HFFc6 (cell line): Measurements from ENCODE around the gene GMPPA. TPM values are rescaled to one million over a fixed set of nuclear protein-coding genes. Genes with fewer than 3 reads are reported as not detected.

Experiments
- DNase-seq: peaks from one replicate; pipeline ENCODE4 v3.0.0-alpha.2; 2018
- H3K27ac Mint-ChIP-seq: 2 replicates; pipeline ENCODE4 v1.8.0; 2020; ENCODE audit warnings: mild to moderate bottlenecking, mixed read lengths
- H3K27me3 Mint-ChIP-seq: 2 replicates; pipeline ENCODE4 v1.8.0; 2021; ENCODE audit warnings: mild to moderate bottlenecking, moderate library complexity, mixed read lengths; ENCODE audit not compliant: insufficient read depth
- H3K36me3 Mint-ChIP-seq: 2 replicates; pipeline ENCODE4 v1.8.0; 2021; ENCODE audit warnings: low read depth, mixed read lengths
- H3K4me1 Mint-ChIP-seq: 2 replicates; pipeline ENCODE4 v1.8.0; 2020; ENCODE audit warnings: low read depth, mixed read lengths
- H3K4me3 Mint-ChIP-seq: 2 replicates; pipeline ENCODE4 v1.8.0; 2020; ENCODE audit warnings: mild to moderate bottlenecking, moderate library complexity, mixed read lengths
- H3K9me3 Mint-ChIP-seq: 2 replicates; pipeline ENCODE4 v1.8.0; 2020; ENCODE audit warnings: mild to moderate bottlenecking, mixed read lengths
- CTCF ChIP-seq: fragments of 200-600 bp; sonication (generic); IDR thresholded peaks from 2 replicates; pipeline ENCODE4 v1.5.0; 2021; ENCODE audit warnings: antibody characterized with exemption, mild to moderate bottlenecking
- total RNA-seq, 6 experiments: library from RNA; stranded (reverse); fragmentation: NEBNext Ultra II Directional; extraction: Animal tissue kit (Norgen Biotek cat#: 25700); gene quantifications; 2 replicates in 1 of 6; 3 replicates in 5 of 6; pipeline ENCODE4 v1.2.3, GENCODE V29; 2021

GMPPA gene
- total RNA-seq, 6 experiments from 2014 or later = 68.9 to 85.3 (median 74.1) TPM

- H3K4me1 Mint-ChIP-seq = peaks cover 48% of the 10 kb centered on the region
- peak; percentile 52 for DNase-seq
- peaks cover 21% of the 10 kb centered on the region for H3K36me3 Mint-ChIP-seq
- no peaks in the 10 kb centered on the region for H3K9me3 Mint-ChIP-seq
- H3K27ac Mint-ChIP-seq = peak overlapping the region; percentile 88
- H3K4me3 Mint-ChIP-seq = peak overlapping the region; percentile 78
- peaks cover 11% of the 10 kb centered on the region for H3K27me3 Mint-ChIP-seq
- no peak for TF ChIP-seq CTCF
These were observed 38.2 kb upstream of the GMPPA start for GRCh38 chr2:219460424-219460926.

- Mint-ChIP-seq H3K27ac (peak overlapping the region; percentile 48; the same call in 1 of the 2 replicates), H3K36me3 (peaks cover 15% of the 10 kb centered on the region), H3K27me3 (peaks cover 11% of the 10 kb centered on the region), H3K4me3 (no peak overlapping the region; the same call in 1 of the 2 replicates), H3K4me1 (peaks cover 42% of the 10 kb centered on the region), H3K9me3 (no peaks in the 10 kb centered on the region)
- peak; percentile 8 for DNase-seq
- TF ChIP-seq CTCF = no peak
These were observed 37.6 kb upstream of the GMPPA start for GRCh38 chr2:219461047-219461514.

- peaks cover 11% of the 10 kb centered on the region for H3K27me3 Mint-ChIP-seq
- no peak overlapping the region; the same call in 1 of the 2 replicates for H3K27ac Mint-ChIP-seq
- DNase-seq = no peak
- no peak overlapping the region for H3K4me3 Mint-ChIP-seq
- TF ChIP-seq CTCF = no peak
- H3K9me3 Mint-ChIP-seq = no peaks in the 10 kb centered on the region
- peaks cover 42% of the 10 kb centered on the region for H3K4me1 Mint-ChIP-seq
- peaks cover 11% of the 10 kb centered on the region; the same call in 1 of the 2 replicates for H3K36me3 Mint-ChIP-seq
These were observed 37.0 kb upstream of the GMPPA start for GRCh38 chr2:219461669-219462068.

- Mint-ChIP-seq H3K27ac (no peak overlapping the region), H3K9me3 (no peaks in the 10 kb centered on the region), H3K4me3 (no peak overlapping the region), H3K36me3 (peaks cover 11% of the 10 kb centered on the region; the same call in 1 of the 2 replicates), H3K4me1 (peaks cover 37% of the 10 kb centered on the region), H3K27me3 (peaks cover 11% of the 10 kb centered on the region)
- no peak for DNase-seq
- no peak for TF ChIP-seq CTCF
These were observed 36.3 kb upstream of the GMPPA start for GRCh38 chr2:219462349-219462748.

- peaks cover 30% of the 10 kb centered on the region for H3K4me1 Mint-ChIP-seq
- no peaks in the 10 kb centered on the region for H3K9me3 Mint-ChIP-seq
- no peak for DNase-seq
- no peak overlapping the region for H3K27ac Mint-ChIP-seq
- peaks cover 12% of the 10 kb centered on the region for H3K36me3 Mint-ChIP-seq
- peaks cover 5% of the 10 kb centered on the region for H3K27me3 Mint-ChIP-seq
- TF ChIP-seq CTCF = no peak
- H3K4me3 Mint-ChIP-seq = no peak overlapping the region
These were observed 34.2 kb upstream of the GMPPA start for GRCh38 chr2:219464286-219465032.
